ENCODE measurements around the gene SLC28A1. TPM values are rescaled to one million over a fixed set of nuclear protein-coding genes. Genes with fewer than 3 reads are reported as not detected.

The SLC28A1 gene
- total RNA-seq, 1 experiment from 2014 or later = 0.13 TPM

GRCh38 chr15:84909029-84909428 is 24.6 kb downstream of the SLC28A1 start:
- no peak overlapping the region for H3K56ac ChIP-seq (ENCODE audit: insufficient read length, low read depth, low read length)
- no peaks in the 10 kb centered on the region for H3K27me3 ChIP-seq (ENCODE audit: insufficient read depth, low read length)
- no peak overlapping the region for H3K23ac ChIP-seq (ENCODE audit: insufficient read length, low read depth, low read length)
- H3K79me2 ChIP-seq (ENCODE audit: insufficient read depth, low read length) = no peaks in the 10 kb centered on the region
- H2BK5ac ChIP-seq (ENCODE audit: insufficient read length, low read length) = no peak overlapping the region
- no peak for DNase-seq
- H3K36me3 Mint-ChIP-seq (ENCODE audit: insufficient read depth in 1 of 3, low read depth in 3 of 3) = no peaks in the 10 kb centered on the region
- no peak overlapping the region for H2BK20ac ChIP-seq (ENCODE audit: low read depth, low read length, poor library complexity, severe bottlenecking)
- peaks cover 3 to 9% of the 10 kb centered on the region in 2 experiments for H3K4me1 Mint-ChIP-seq
- H2AFZ ChIP-seq (ENCODE audit: low read length) = no peak overlapping the region
- H3K4me2 ChIP-seq (ENCODE audit: insufficient read depth, insufficient read length, low read length) = no peak overlapping the region
- WGBS (ENCODE audit: extremely low coverage, insufficient read length, low lambda C conversion rate) = no CpG with 5 or more reads among the region's 3 CpGs
- no peak overlapping the region for H4K91ac ChIP-seq (ENCODE audit: insufficient read length, low read depth, low read length)
- no peak overlapping the region for H3K4ac ChIP-seq (ENCODE audit: low read depth, low read length)
- H3T11ph ChIP-seq (ENCODE audit: low read length) = no peak overlapping the region
- H2AK5ac ChIP-seq (ENCODE audit: insufficient read length, low read length) = no peak overlapping the region
- no peak overlapping the region for H3K27ac ChIP-seq (ENCODE audit: insufficient read length, low read depth, low read length)
- H3K9ac ChIP-seq (ENCODE audit: extremely low read depth, insufficient read length, low read length) = no peak overlapping the region
- no peaks in the 10 kb centered on the region for H4K20me1 ChIP-seq (ENCODE audit: control insufficient read depth, insufficient read depth, insufficient read length)
- no peaks in the 10 kb centered on the region for H3K23me2 ChIP-seq (ENCODE audit: insufficient read length, low read depth, low read length, poor library complexity, severe bottlenecking)
- H3K18ac ChIP-seq (ENCODE audit: insufficient read length, low read depth, low read length) = no peak overlapping the region
- H4K5ac ChIP-seq (ENCODE audit: insufficient read length, low read depth, low read length) = no peak overlapping the region
- no peak overlapping the region; a peak in 2 of 7 replicates for H3K27ac Mint-ChIP-seq
- no peak overlapping the region for H2BK12ac ChIP-seq (ENCODE audit: insufficient read length, low read depth, low read length)
- H3K4me3 Mint-ChIP-seq = no peak overlapping the region
- no peak overlapping the region for H2BK15ac ChIP-seq (ENCODE audit: low read depth, low read length)
- no peaks in the 10 kb centered on the region for H3K9me3 ChIP-seq (ENCODE audit: control insufficient read depth, low read depth, low read length)
- H3K4me1 ChIP-seq (ENCODE audit: insufficient read depth, low read length) = no peaks in the 10 kb centered on the region
- H3K14ac ChIP-seq (ENCODE audit: insufficient read depth, low read length) = no peak overlapping the region
- TF ChIP-seq, protein P1, sequence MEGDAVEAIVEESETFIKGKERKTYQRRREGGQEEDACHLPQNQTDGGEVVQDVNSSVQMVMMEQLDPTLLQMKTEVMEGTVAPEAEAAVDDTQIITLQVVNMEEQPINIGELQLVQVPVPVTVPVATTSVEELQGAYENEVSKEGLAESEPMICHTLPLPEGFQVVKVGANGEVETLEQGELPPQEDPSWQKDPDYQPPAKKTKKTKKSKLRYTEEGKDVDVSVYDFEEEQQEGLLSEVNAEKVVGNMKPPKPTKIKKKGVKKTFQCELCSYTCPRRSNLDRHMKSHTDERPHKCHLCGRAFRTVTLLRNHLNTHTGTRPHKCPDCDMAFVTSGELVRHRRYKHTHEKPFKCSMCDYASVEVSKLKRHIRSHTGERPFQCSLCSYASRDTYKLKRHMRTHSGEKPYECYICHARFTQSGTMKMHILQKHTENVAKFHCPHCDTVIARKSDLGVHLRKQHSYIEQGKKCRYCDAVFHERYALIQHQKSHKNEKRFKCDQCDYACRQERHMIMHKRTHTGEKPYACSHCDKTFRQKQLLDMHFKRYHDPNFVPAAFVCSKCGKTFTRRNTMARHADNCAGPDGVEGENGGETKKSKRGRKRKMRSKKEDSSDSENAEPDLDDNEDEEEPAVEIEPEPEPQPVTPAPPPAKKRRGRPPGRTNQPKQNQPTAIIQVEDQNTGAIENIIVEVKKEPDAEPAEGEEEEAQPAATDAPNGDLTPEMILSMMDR (conservative IDR thresholded peaks at IDR 0.05) = no peak
- H4K8ac ChIP-seq (replicated peaks; ENCODE audit: insufficient read length, low read depth, low read length) = no peak overlapping the region
- no peak overlapping the region for H2BK120ac ChIP-seq (ENCODE audit: low read depth, low read length, poor library complexity, severe bottlenecking)
- H3K9me3 Mint-ChIP-seq = no peaks in the 10 kb centered on the region; a peak in 1 of 5 replicates
- H3K79me1 ChIP-seq (ENCODE audit: insufficient read depth, low read depth, low read length, poor library complexity, severe bottlenecking) = no peaks in the 10 kb centered on the region
- no peaks in the 10 kb centered on the region for H3K27me3 Mint-ChIP-seq (ENCODE audit: low read depth)

Data from H9 (cell line).